Bronchial epithelial cell (primary cell): Measurements from ENCODE around the gene FDX1. TPM values are rescaled to one million over a fixed set of nuclear protein-coding genes. Genes with fewer than 3 reads are reported as not detected.
"Not testable (repeated sequence)": the region's sequence is repeated elsewhere in the genome, so short reads cannot be mapped to it uniquely, and the experiment has no call there.

Source experiments
- DNase-seq: peaks from one replicate; pipeline ENCODE4 v3.0.0-alpha.2; 2010; ENCODE audit warnings: low read depth
- FAIRE-seq: peaks from 2 replicates; lab custom pipeline; 2011; peaks lifted over from hg19 to GRCh38; lab: Jason Lieb, UNC
- H3K27me3 ChIP-seq: 2 replicates; pipeline ENCODE4 v1.5.1; 2011; ENCODE audit warnings: low read length; ENCODE audit not compliant: control insufficient read depth, insufficient read depth
- H3K36me3 ChIP-seq: 2 replicates; pipeline ENCODE4 v1.5.1; 2011; ENCODE audit warnings: low read length; ENCODE audit not compliant: control insufficient read depth, insufficient read depth
- H3K4me3 ChIP-seq: 2 replicates; pipeline ENCODE4 v1.5.1; 2011; ENCODE audit warnings: mild to moderate bottlenecking, low read depth, low read length, control low read depth
- CTCF ChIP-seq: IDR thresholded peaks from 2 replicates; pipeline ENCODE4 v1.5.1; 2011; ENCODE audit warnings: mild to moderate bottlenecking, moderate library complexity, low read length, control low read depth, inconsistent platforms; ENCODE audit not compliant: insufficient read depth, severe bottlenecking
- total RNA-seq: library from RNA; depleted of rRNA; stranded (reverse); fragments of >200 nt; gene quantifications from 2 replicates; pipeline ENCODE4 v1.2.1, GENCODE V29; 2014

FDX1 gene
- 9.7 and 11.6 TPM in 2 replicates for total RNA-seq

GRCh38 chr11:110429731-110430266, at the start of gene FDX1:
TSS of gene FDX1 (plus strand) at chr11:110429948. CDS start at chr11:110430121, 173 bp downstream.
- H3K36me3 ChIP-seq = no peaks in the 10 kb centered on the region
- H3K4me3 ChIP-seq = peak within 1 kb of the TSS; percentile 85
- no peak for FAIRE-seq
- no peaks in the 10 kb centered on the region for H3K27me3 ChIP-seq
- DNase-seq = peak; percentile 54
- peak; percentile 54 for TF ChIP-seq CTCF

GRCh38 chr11:110380836-110381622, 48.7 kb upstream of the FDX1 start:
- no peak for TF ChIP-seq CTCF
- no peak for FAIRE-seq

GRCh38 chr11:110388231-110388630, 41.5 kb upstream of the FDX1 start:
- not testable (repeated sequence) for H3K4me3 ChIP-seq, DNase-seq, H3K36me3 ChIP-seq, H3K27me3 ChIP-seq, FAIRE-seq

More at GRCh38 chr11:110380836-110381622, 48.7 kb upstream of the FDX1 start:
- Histone ChIP-seq H3K4me3 (no peak overlapping the region), H3K36me3 (no peaks in the 10 kb centered on the region), H3K27me3 (no peaks in the 10 kb centered on the region)
- no peak for DNase-seq

- FAIRE-seq (no peak), DNase-seq (no peak)
- H3K4me3 ChIP-seq = no peak overlapping the region
- H3K27me3 ChIP-seq = no peaks in the 10 kb centered on the region
- TF ChIP-seq CTCF = no peak
- no peaks in the 10 kb centered on the region for H3K36me3 ChIP-seq
Measured at GRCh38 chr11:110389965-110390364, 39.8 kb upstream of the FDX1 start.

GRCh38 chr11:110392056-110392455, 37.7 kb upstream of the FDX1 start:
- FAIRE-seq (no peak), DNase-seq (no peak)
- Histone ChIP-seq H3K27me3 (no peaks in the 10 kb centered on the region), H3K36me3 (no peaks in the 10 kb centered on the region), H3K4me3 (no peak overlapping the region)
- TF ChIP-seq CTCF = no peak

- H3K4me3 ChIP-seq, H3K36me3 ChIP-seq, FAIRE-seq, H3K27me3 ChIP-seq, DNase-seq: not testable (repeated sequence)
Measured at GRCh38 chr11:110397668-110398286, 32.0 kb upstream of the FDX1 start.

GRCh38 chr11:110403585-110403984, 26.2 kb upstream of the FDX1 start:
- not testable (repeated sequence) for FAIRE-seq, H3K4me3 ChIP-seq

GRCh38 chr11:110405636-110406035, 24.1 kb upstream of the FDX1 start:
- peak; percentile 37 for DNase-seq
- not testable (repeated sequence) for FAIRE-seq, H3K4me3 ChIP-seq, H3K27me3 ChIP-seq, H3K36me3 ChIP-seq

More at GRCh38 chr11:110403585-110403984, 26.2 kb upstream of the FDX1 start:
- not testable (repeated sequence) for DNase-seq, H3K36me3 ChIP-seq, H3K27me3 ChIP-seq
